ENCODE data around the gene ZBTB7B.

Gene ZBTB7B

DNA sequence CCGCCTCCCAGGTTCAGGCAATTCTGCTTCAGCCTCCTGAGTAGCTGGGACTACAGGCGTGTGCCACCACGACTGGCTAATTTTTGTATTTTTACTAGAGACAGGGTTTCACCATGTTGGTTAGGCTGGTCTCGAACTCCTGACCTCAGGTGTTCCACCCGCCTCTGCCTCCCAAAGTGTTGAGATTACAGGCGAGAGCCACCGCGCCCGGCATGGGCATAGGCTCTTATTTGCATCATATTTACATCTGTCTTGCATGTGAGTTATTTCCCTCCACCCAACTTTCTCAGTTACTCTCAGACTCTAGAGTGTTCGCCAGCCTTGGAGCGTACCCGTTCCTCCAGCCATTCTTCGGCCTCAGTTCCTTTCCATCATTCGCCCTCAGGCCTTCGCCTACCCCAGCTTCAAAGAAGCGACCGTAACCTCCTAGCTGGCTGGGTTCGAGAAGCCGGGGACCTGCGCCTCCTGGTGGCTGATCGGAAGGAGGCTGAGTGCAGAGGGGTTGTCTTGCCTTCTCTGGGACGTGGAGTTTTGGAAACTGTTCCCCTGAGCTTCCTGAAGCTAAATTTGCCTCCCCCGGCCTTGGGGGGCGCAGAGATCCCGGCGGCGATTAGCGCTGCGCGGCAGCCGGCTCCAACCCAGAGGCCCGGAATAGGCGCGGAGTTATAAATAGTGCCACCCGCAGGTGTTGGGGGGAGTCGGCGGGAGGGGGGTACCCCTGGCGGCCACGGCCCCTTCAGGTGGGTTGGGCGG lies 3.6 kb upstream of the ZBTB7B start:
- peak overlapping the region; percentile 73 for H3K4me3 Mint-ChIP-seq
- H3K27me3 Mint-ChIP-seq = peaks cover 4% of the 10 kb centered on the region
- peak; percentile 76 for DNase-seq
- H3K27ac Mint-ChIP-seq = peak overlapping the region; percentile 85
- H3K9me3 Mint-ChIP-seq = no peaks in the 10 kb centered on the region
- CTCF ChIA-PET = interaction anchor here (1.0 to 8.8 kb wide), 18 partner anchors 9 to 87 kb away, joined by 3 to 72 read pairs (median 6); partner anchors contain the start of genes CKS1B, FLAD1, PBXIP1 and PMVK
- peaks cover 42% of the 10 kb centered on the region for H3K4me1 Mint-ChIP-seq
- H3K36me3 Mint-ChIP-seq = peaks cover 4% of the 10 kb centered on the region

DNA sequence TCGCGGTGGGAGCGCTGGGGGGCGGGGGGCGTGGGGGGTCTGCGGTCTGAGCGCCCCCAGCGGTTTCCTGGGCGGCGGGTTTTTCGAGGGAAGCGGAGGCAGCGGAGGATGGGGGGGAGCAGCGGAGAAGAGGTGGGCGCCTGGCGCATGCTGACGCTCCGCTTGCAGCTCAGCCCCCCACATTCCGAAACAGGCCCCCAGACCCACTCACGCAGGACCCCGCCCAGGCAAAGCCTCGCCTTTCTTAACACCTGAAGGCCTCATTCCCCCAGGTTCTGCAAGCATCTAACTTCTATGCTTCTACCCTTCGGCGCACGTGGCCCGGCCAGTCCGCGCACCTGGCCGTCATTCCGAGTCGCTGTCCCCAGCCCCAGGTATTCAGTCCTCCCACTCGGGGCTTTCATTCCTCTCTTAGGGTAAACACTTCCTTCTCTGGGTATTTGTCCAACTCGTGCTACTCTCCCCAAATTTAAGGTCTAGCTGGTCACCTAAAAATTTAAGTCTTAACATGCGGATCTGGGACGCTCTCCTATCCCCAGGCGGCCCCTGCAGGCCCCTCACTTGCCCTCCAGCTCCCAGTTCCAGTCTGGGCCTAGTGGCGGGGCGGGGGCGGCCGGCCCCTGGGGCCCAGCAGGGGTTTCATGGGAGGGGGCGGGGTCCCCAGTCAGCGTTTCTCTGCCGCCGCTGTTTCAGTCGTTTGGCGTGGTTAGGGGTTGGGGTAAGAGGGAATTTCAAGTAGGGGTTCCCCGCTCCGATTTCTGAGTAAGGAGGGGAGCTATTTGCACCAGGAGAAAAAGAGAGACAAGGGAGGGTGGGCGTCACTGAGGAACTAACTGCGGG lies 2.8 kb upstream of the ZBTB7B start:
- CTCF ChIA-PET = interaction anchor here (1.0 to 8.8 kb wide), 18 partner anchors 8 to 440 kb away, joined by 3 to 72 read pairs (median 6); partner anchors contain the start of genes FLAD1, PBXIP1, PMVK and PYGO2
- Mint-ChIP-seq H3K27me3 (peaks cover 4% of the 10 kb centered on the region), H3K36me3 (peaks cover 6% of the 10 kb centered on the region), H3K9me3 (no peaks in the 10 kb centered on the region), H3K27ac (peak overlapping the region; percentile 90), H3K4me3 (peak overlapping the region; percentile 92), H3K4me1 (peaks cover 48% of the 10 kb centered on the region)
- peak; percentile 54 for DNase-seq

DNA sequence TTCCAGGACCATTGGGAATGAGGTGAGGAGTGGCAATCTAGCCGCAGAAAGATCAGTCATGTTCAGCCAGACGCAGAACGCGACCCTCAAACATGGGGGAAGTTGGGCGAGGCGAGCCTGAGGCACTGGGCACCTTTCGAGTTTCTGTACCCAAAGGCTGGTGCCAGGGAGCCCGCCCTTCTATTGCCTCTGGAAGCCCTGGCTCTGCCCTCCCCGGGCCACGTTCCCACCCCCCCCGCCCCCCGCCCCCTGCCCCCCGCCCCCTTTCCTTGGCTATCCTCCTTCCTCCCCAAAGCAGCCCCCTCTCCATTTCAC lies 2.2 kb upstream of the ZBTB7B start:
- peak overlapping the region; percentile 92 for H3K4me3 Mint-ChIP-seq
- H3K4me1 Mint-ChIP-seq = peaks cover 51% of the 10 kb centered on the region
- peak overlapping the region; percentile 95 for H3K27ac Mint-ChIP-seq
- CTCF ChIA-PET = interaction anchor here (1.0 to 8.8 kb wide), 10 partner anchors 11 to 441 kb away, joined by 3 to 72 read pairs (median 12); partner anchors contain the start of genes FLAD1, PBXIP1 and PYGO2
- peaks cover 6% of the 10 kb centered on the region for H3K36me3 Mint-ChIP-seq
- H3K27me3 Mint-ChIP-seq = peaks cover 4% of the 10 kb centered on the region
- H3K9me3 Mint-ChIP-seq = no peaks in the 10 kb centered on the region
- DNase-seq = peak; percentile 51

DNA sequence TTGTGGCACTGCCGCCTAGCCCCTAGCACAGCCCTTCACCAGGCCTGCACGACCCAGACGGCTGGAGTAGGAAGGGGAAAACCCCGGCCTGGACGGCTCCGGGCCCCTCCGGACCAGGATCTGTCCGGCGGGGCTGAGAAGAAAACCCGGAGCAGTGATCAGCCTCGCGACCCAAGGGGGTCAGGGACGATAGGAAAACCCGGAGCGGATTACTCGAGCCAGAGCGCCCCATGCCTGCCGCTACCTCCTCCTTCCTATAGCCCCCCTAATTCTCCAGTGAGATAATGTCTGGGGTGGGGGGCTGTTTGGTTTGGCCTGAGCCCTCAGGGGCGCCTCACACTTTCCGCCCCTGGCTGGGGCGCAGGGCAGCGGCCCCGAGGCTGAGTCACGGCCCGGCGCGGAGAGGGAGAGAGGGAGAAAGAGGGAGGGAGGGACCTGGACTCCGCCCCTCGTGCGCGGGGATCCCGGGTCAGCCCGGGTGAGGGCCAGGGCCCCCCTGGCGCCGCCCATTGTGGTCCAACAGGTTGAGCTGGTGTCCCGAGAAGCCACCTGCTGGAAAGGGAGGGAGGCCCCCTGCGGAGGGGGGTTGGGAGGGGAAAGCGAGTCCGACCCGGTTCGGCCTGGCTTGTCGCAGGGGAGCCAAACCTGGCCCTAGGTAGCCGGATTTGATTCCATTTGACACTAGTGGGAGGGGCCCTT lies 1.7 kb upstream of the ZBTB7B start:
- DNase-seq = peak; percentile 90
- CTCF ChIA-PET = interaction anchor here (1.0 to 8.8 kb wide), 12 partner anchors 11 to 441 kb away, joined by 3 to 72 read pairs (median 12); partner anchors contain the start of genes FLAD1, PBXIP1 and PYGO2
- H3K36me3 Mint-ChIP-seq = peaks cover 6% of the 10 kb centered on the region
- peaks cover 56% of the 10 kb centered on the region for H3K4me1 Mint-ChIP-seq
- H3K9me3 Mint-ChIP-seq = no peaks in the 10 kb centered on the region
- H3K27ac Mint-ChIP-seq = peak overlapping the region; percentile 95
- peak overlapping the region; percentile 92 for H3K4me3 Mint-ChIP-seq
- H3K27me3 Mint-ChIP-seq = peaks cover 4% of the 10 kb centered on the region

DNA sequence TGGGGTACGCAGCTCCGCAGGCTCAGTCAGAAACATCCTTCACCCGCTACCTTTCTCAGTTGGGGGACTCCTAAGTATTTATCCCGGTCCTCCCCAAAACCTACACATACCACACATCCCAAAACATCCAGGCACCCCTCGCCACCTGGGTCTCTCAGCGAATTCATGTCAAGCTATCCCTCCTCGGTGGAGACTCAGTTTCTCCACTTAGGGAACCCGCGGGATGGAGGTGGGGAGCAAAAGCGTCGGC lies 1.3 kb upstream of the ZBTB7B start:
- DNase-seq = no peak
- peak overlapping the region; percentile 92 for H3K4me3 Mint-ChIP-seq
- no peaks in the 10 kb centered on the region for H3K9me3 Mint-ChIP-seq
- H3K27ac Mint-ChIP-seq = peak overlapping the region; percentile 95
- peaks cover 6% of the 10 kb centered on the region for H3K36me3 Mint-ChIP-seq
- CTCF ChIA-PET = interaction anchor here (1.0 to 4.7 kb wide), 5 partner anchors 11 to 46 kb away, joined by 3 to 17 read pairs (median 15); partner anchors contain the start of gene PBXIP1
- peaks cover 57% of the 10 kb centered on the region for H3K4me1 Mint-ChIP-seq
- peaks cover 4% of the 10 kb centered on the region for H3K27me3 Mint-ChIP-seq

DNA sequence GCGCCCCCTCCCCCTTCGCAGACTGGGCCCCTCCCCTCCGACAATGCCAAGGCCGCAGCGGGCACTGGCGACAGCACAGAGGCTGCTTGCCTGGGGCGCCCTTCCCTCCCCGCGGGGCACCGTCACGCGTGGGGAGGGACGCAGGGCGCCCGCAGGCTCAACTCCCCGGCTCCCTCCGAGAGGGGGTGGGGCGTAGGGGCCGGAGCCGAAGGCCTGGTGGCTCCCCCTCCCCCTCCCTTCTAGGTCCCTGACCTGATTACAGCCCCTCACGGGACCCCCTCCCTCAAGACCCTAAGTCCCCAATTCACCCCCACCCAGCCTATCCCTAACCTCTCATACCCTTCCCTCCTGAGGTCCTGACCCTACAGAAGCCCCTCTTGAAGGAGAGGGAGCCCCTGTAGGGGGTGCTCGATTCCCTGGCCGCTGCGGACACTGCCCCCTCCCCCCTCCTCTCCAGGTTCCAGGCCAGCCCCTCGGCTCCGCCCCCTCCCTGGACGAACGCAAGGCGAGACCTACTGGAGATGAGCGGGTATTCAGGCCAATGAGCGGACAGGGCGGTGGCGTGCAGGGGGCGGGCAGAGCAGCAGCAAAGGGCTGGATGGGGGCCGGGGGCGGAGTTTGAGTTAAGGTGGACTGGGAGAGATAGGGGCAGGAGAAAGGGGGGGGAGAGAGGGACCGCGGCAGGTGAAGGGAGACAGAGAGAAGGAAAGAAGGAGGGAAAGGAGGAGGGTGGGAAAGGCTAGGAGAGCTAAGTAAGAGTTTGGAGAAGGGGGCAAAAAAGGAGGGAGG lies 733 bp upstream of the ZBTB7B start:
- Mint-ChIP-seq H3K36me3 (peaks cover 6% of the 10 kb centered on the region), H3K4me3 (peak overlapping the region; percentile 92), H3K27ac (peak overlapping the region; percentile 95), H3K4me1 (peaks cover 61% of the 10 kb centered on the region), H3K9me3 (no peaks in the 10 kb centered on the region), H3K27me3 (peaks cover 4% of the 10 kb centered on the region)
- peak; percentile 100 for DNase-seq
- CTCF ChIA-PET = interaction anchor here (1.0 to 4.7 kb wide), 5 partner anchors 11 to 47 kb away, joined by 3 to 17 read pairs (median 15); partner anchors contain the start of gene PBXIP1

DNA sequence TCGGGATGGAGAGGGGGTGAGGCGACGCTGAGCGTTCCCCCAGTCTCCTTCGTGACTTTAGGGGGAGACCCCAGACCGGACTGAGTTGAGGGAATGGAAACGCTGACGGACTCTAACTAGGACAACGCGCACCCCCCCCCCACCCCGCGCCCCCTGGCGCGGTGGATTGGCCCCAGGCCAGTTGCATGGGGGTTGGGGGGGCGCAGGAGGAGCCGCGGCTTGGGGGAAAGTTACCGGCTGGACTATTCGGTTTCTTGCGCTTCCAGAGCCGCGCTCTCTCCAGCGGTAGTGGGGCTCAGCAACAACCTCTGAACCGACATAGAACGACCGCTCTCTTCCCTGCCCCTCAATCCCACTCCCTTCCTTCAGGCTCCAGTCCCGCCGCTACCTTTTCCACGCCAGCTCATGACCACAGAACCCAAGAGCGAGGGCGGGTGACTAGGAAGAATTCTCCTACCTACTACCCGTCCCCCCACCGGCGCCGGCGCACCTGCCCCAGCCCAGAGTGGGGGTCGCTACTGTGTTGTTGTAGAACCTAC lies 694 bp downstream of the ZBTB7B start:
- H3K27ac Mint-ChIP-seq = peak overlapping the region; percentile 93
- no peaks in the 10 kb centered on the region for H3K9me3 Mint-ChIP-seq
- H3K4me3 Mint-ChIP-seq = peak overlapping the region; percentile 98
- CTCF ChIA-PET = interaction anchor here (1.9 to 4.3 kb wide), 2 partner anchors 10 to 14 kb away, joined by 7 to 17 read pairs; no protein-coding TSS in a partner anchor
- H3K36me3 Mint-ChIP-seq = peaks cover 6% of the 10 kb centered on the region
- peaks cover 63% of the 10 kb centered on the region for H3K4me1 Mint-ChIP-seq
- DNase-seq = peak; percentile 41
- H3K27me3 Mint-ChIP-seq = peaks cover 4% of the 10 kb centered on the region

DNA sequence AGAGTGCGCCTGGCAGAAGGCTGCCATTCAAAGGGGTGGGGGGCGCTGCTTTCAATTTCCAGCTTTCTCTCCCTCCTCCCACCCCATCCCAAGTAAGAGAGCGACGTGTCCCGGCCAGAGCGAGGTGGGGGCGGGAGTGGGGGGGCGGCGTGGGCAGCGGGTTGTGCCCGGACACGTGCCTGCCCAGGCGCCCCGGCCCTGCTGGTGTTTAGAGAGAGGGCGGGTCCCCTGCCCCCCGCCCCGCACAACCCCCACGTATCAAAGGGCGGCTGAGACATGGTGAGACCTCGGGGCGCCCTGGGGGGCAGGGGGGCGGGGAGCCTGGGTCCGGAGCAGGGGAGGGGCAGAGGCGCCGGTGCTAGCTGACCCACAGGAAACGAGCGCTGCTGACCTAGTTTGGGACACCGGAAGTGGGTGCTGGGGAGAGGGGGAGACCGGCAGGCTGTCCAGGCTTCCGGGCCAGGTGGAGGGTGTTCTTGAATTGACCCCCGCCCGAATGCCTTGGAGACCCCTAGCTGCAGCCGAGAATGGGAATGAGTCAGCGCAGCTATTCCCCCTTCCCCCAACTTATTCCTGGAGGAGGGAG lies 1.3 kb downstream of the ZBTB7B start:
- Mint-ChIP-seq H3K4me3 (peak overlapping the region; percentile 98), H3K36me3 (peaks cover 7% of the 10 kb centered on the region), H3K4me1 (peaks cover 62% of the 10 kb centered on the region), H3K9me3 (no peaks in the 10 kb centered on the region), H3K27ac (peak overlapping the region; percentile 93), H3K27me3 (peaks cover 4% of the 10 kb centered on the region)
- CTCF ChIA-PET = interaction anchor here (1.0 to 4.3 kb wide), 3 partner anchors 9 to 81 kb away, joined by 4 to 17 read pairs (median 7); no protein-coding TSS in a partner anchor
- DNase-seq = peak; percentile 53

DNA sequence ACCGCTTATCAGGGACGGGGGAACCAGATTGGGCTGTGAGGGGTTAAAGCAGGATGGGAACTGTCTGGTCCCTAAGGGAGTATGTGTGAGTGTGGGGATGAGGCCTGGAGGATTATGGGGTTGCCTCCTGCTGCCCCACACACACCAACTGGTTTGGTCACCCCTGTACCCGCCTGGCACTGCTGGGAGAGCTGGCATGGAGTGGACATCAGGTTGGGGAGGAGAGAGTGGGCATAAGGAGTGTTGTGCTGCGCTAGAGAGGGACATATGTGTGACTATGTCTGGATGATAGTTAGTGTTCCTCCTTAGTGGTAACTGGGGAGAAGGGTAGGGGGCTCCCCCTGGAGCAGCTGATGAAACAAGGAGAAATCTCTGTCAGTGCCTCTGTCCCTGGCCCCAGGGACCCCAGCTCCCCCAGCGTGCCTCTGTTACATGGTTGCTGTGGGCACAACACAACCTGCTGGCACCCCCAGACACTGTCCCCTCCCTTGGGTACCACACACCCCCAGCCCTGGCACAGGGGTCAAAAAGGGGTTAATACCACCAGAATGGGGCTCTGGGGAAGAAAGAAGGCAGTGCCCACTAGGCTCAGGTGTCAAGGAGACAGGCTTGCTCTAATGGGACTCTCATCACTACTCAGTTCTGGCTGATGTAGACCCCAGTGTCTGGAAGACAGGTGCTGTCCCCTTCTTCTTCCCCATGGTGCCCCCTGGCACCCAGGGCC lies 1.9 kb downstream of the ZBTB7B start:
- CTCF ChIA-PET = interaction anchor here (1.0 to 4.3 kb wide), 3 partner anchors 9 to 81 kb away, joined by 4 to 17 read pairs (median 7); no protein-coding TSS in a partner anchor
- Mint-ChIP-seq H3K27me3 (no peaks in the 10 kb centered on the region), H3K4me1 (peaks cover 58% of the 10 kb centered on the region), H3K9me3 (no peaks in the 10 kb centered on the region), H3K36me3 (peaks cover 10% of the 10 kb centered on the region), H3K27ac (peak overlapping the region; percentile 89), H3K4me3 (peak overlapping the region; percentile 98)
- DNase-seq = no peak

DNA sequence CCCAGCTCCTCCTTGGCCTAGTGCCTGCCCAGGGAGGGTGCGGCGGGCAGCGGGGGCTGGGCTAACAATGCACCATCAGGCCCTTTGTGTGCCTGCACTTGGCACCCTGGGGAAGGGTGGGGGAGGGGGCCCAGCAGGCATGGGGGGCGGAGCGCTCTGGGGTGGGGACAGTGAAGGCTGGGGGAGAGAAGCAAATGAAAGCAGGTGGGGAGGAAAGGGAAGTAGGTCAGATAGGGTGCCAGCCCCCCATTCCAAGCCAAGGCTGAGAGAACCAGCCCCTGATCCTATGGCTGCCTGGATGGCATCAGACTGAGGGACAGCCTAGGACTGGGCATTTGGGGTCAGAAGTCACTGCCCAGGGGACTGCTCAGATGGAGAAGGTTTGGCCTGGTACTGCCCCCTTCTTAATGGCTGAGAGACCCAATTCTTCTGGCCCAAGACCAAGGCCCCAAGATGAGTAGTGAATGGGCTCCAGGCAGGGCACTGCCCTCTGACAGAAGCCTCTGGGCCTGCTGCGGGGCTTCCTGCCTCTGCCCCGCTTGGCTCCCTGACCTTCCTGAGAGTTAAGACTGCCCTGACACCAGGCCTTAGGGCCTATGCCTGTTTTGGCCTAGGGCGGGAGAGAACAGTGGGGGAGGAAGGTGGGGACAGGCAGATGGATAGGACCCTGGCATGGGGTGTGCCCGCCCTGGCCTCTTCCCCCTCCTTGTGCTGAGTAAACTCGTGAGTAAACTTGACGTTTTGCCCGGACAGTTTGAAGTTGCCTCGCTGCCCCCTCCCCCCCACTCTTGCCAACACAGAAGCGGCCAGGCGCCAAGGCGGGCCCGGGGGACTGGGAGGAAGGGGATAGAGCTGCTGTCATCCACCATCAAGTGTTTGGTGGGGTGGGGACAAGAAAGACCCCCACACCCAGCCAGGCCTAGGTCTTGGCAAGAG lies 2.7 kb downstream of the ZBTB7B start:
- H3K9me3 Mint-ChIP-seq = no peaks in the 10 kb centered on the region
- peak; percentile 50 for DNase-seq
- CTCF ChIA-PET = interaction anchor here (1.0 to 4.3 kb wide), 3 partner anchors 11 to 80 kb away, joined by 4 to 41 read pairs (median 17); no protein-coding TSS in a partner anchor
- H3K27me3 Mint-ChIP-seq = no peaks in the 10 kb centered on the region
- H3K36me3 Mint-ChIP-seq = peaks cover 17% of the 10 kb centered on the region
- H3K27ac Mint-ChIP-seq = peak overlapping the region; percentile 89
- peak overlapping the region; percentile 98 for H3K4me3 Mint-ChIP-seq
- H3K4me1 Mint-ChIP-seq = peaks cover 55% of the 10 kb centered on the region

DNA sequence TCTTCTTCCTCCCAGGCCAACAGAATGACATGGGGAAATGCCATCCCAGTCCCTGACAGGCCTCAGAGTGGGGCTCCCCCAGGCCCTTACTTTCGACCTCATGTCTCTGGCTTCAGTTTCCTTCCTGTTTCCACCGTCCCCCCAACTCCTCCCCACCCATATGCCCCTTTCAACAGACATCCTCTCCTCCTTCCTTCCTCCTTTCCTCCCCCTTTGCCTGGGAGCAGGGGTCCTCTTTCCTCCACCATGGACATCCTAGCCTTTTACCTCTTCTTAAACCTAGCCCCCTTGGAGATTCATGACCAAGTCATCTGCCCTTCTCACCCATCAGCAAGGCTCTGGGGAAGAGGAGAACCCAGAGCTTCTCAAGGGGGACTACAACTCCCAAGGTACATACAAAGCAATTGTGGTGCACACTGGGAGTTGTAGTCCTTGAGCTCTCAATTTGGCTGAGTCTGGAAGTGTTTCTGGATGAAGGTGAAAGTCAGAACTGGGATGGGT lies 4.0 kb downstream of the ZBTB7B start:
- Mint-ChIP-seq H3K27ac (peak overlapping the region; percentile 87), H3K4me3 (peak overlapping the region; percentile 52), H3K36me3 (peaks cover 22% of the 10 kb centered on the region), H3K4me1 (peaks cover 64% of the 10 kb centered on the region), H3K9me3 (no peaks in the 10 kb centered on the region), H3K27me3 (no peaks in the 10 kb centered on the region)
- DNase-seq = peak; percentile 62
- CTCF ChIA-PET = interaction anchor here (4.0 kb wide), 1 partner anchor 10 kb away, joined by 41 read pairs; no protein-coding TSS in a partner anchor

All from activated naive CD4-positive, alpha-beta T cell treated with anti-CD3 and anti-CD28 coated beads, Interleukin-2, amount 10 ng/mL, durations not matched to agents 7 days and 5 days (primary cell).